GF-D8 (cell line): ENCODE data around the gene SPRY4.
"Not testable (repeated sequence)": the region's sequence is repeated elsewhere in the genome, so short reads cannot be mapped to it uniquely, and the experiment has no call there.

ENCODE experiments used
- DNase-seq: peaks from one replicate; lab custom pipeline; 2025; lab: John Stamatoyannopoulos, UW

Gene SPRY4

GRCh38 chr5:142315096-142315900, 9.5 kb downstream of the SPRY4 start:
- DNase-seq = no peak

- DNase-seq = no peak
These were observed 10.2 kb downstream of the SPRY4 start for GRCh38 chr5:142314606-142315005.

GRCh38 chr5:142314109-142314508, 10.7 kb downstream of the SPRY4 start:
- DNase-seq = no peak

GRCh38 chr5:142313682-142314081, 11.1 kb downstream of the SPRY4 start:
- no peak for DNase-seq

- DNase-seq = no peak
These were observed 11.5 kb downstream of the SPRY4 start for GRCh38 chr5:142313275-142313674.

GRCh38 chr5:142312399-142312798, 12.4 kb downstream of the SPRY4 start:
- DNase-seq = no peak

- DNase-seq = no peak
These were observed 13.1 kb downstream of the SPRY4 start for GRCh38 chr5:142311725-142312124.

GRCh38 chr5:142310803-142311202, 14.0 kb downstream of the SPRY4 start:
- DNase-seq = no peak

GRCh38 chr5:142309747-142310318, 15.0 kb downstream of the SPRY4 start:
- no peak for DNase-seq

GRCh38 chr5:142308358-142308757, 16.5 kb downstream of the SPRY4 start:
- DNase-seq = no peak

GRCh38 chr5:142307146-142307890, 17.5 kb downstream of the SPRY4 start:
- no peak for DNase-seq

- DNase-seq = no peak
These were observed 18.7 kb downstream of the SPRY4 start for GRCh38 chr5:142306077-142306502.

- no peak for DNase-seq
These were observed 19.6 kb downstream of the SPRY4 start for GRCh38 chr5:142305211-142305610.

- no peak for DNase-seq
These were observed 20.7 kb downstream of the SPRY4 start for GRCh38 chr5:142304013-142304701.

GRCh38 chr5:142303565-142303964, 21.3 kb downstream of the SPRY4 start:
- no peak for DNase-seq

- DNase-seq = no peak
These were observed 23.3 kb downstream of the SPRY4 start for GRCh38 chr5:142301540-142301939.

- DNase-seq = no peak
These were observed 24.1 kb downstream of the SPRY4 start for GRCh38 chr5:142300677-142301076.

- no peak for DNase-seq
These were observed 26.0 kb downstream of the SPRY4 start for GRCh38 chr5:142298789-142299188.

- not testable (repeated sequence) for DNase-seq
These were observed 27.0 kb downstream of the SPRY4 start for GRCh38 chr5:142297786-142298185.

GRCh38 chr5:142296914-142297417, 27.9 kb downstream of the SPRY4 start:
- DNase-seq = no peak

- DNase-seq = no peak
These were observed 28.6 kb downstream of the SPRY4 start for GRCh38 chr5:142295960-142296860.
